Gastroesophageal sphincter (tissue), 4 donors: ENCODE data around the gene EFNB2. TPM values are rescaled to one million over a fixed set of nuclear protein-coding genes. Genes with fewer than 3 reads are reported as not detected.
A peak's percentile ranks its signal among the peaks of the same experiment; 100 is the strongest.

ENCODE experiments used
- ATAC-seq: fragments of 150-250 bp; one replicate; pipeline ENCODE4 v1.9.1; 2016; ENCODE audit warnings: mild to moderate bottlenecking, moderate library complexity
- H3K27ac ChIP-seq, 4 donors: fragments of 200-600 bp; sonication (generic) in 3 of 4; 1 replicate in 3 of 4; 2 replicates in 1 of 4; pipeline ENCODE4 v1.5.1; 2016 to 2019
- H3K27me3 ChIP-seq: fragments of 200-600 bp; sonication (generic); one replicate; pipeline ENCODE4 v1.5.1; 2019
- H3K36me3 ChIP-seq, 2 donors: fragments of 200-600 bp; sonication (generic); one replicate each; pipeline ENCODE4 v1.5.1; 2019; ENCODE audit warnings: control low read depth in 1 of 2
- H3K4me1 ChIP-seq, 3 donors: fragments of 200-600 bp; sonication (generic); 1 replicate in 2 of 3; 2 replicates in 1 of 3; pipeline ENCODE4 v1.5.1; 2016 to 2019; ENCODE audit warnings: control low read depth in 2 of 3
- H3K4me3 ChIP-seq, 2 donors: fragments of 200-600 bp; sonication (generic); one replicate each; pipeline ENCODE4 v1.5.1; 2019; ENCODE audit warnings: mild to moderate bottlenecking in 1 of 2, moderate library complexity in 1 of 2
- H3K9me3 ChIP-seq, 3 donors: fragments of 200-600 bp; sonication (generic); one replicate each; pipeline ENCODE4 v1.5.1; 2017 to 2019; ENCODE audit warnings: control low read depth in 2 of 3
- EP300 ChIP-seq: sonication (generic); formaldehyde crosslinking; IDR thresholded peaks from one replicate; pipeline ENCODE4 v1.6.1; 2017; ENCODE audit warnings: antibody characterized with exemption, mild to moderate bottlenecking
- POLR2A ChIP-seq, 2 donors: fragments of 450-650 bp; IDR thresholded peaks; one replicate each; pipeline ENCODE4 v1.6.1; 2017; ENCODE audit warnings: antibody characterized with exemption in 2 of 2, mild to moderate bottlenecking in 2 of 2, moderate library complexity in 1 of 2
- POLR2AphosphoS5 ChIP-seq: sonication (generic); formaldehyde crosslinking; IDR thresholded peaks from one replicate; pipeline ENCODE4 v1.6.1; 2017; ENCODE audit warnings: antibody characterized with exemption
- WGBS, 2 donors: methylation state at CpG; one replicate each; pipeline ENCODE4 v1.1.5; 2018; ENCODE audit warnings: low coverage in 1 of 2; 5-methylcytosine and 5-hydroxymethylcytosine counted together
- total RNA-seq, 4 donors: library from RNA; depleted of rRNA; stranded (reverse); fragments of >200 nt; gene quantifications; one replicate each; pipeline ENCODE4 v1.1.0, GENCODE V29; 2016
- TF ChIP-seq, protein P1 (sequence below), 4 experiments: fragments of 200-600 bp in 2 of 4; fragments of 450-650 bp in 2 of 4; sonication (generic) in 1 of 4; IDR thresholded peaks; one replicate each; pipeline ENCODE4 v1.5.1; 2017 to 2019; ENCODE audit warnings: antibody characterized with exemption in 4 of 4, mild to moderate bottlenecking in 2 of 4, moderate library complexity in 2 of 4

The EFNB2 gene
- total RNA-seq, 4 donors from 2014 or later = 13.7 to 39.7 (median 20.5) TPM

GRCh38 chr13:106494936-106495335 is 40.5 kb downstream of the EFNB2 start:
- TF ChIP-seq, protein P1, sequence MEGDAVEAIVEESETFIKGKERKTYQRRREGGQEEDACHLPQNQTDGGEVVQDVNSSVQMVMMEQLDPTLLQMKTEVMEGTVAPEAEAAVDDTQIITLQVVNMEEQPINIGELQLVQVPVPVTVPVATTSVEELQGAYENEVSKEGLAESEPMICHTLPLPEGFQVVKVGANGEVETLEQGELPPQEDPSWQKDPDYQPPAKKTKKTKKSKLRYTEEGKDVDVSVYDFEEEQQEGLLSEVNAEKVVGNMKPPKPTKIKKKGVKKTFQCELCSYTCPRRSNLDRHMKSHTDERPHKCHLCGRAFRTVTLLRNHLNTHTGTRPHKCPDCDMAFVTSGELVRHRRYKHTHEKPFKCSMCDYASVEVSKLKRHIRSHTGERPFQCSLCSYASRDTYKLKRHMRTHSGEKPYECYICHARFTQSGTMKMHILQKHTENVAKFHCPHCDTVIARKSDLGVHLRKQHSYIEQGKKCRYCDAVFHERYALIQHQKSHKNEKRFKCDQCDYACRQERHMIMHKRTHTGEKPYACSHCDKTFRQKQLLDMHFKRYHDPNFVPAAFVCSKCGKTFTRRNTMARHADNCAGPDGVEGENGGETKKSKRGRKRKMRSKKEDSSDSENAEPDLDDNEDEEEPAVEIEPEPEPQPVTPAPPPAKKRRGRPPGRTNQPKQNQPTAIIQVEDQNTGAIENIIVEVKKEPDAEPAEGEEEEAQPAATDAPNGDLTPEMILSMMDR (IDR thresholded peaks at IDR 0.05) = no peak
- TF ChIP-seq POLR2AphosphoS5 (no peak), EP300 (no peak), POLR2A (IDR thresholded peaks at IDR 0.05) (no peak)
- Histone ChIP-seq H3K4me1 (peaks cover 6 to 79% (median 18%) of the 10 kb centered on the region in 3 donors), H3K27ac (peak overlapping the region in 1 of 4 donors; percentile 2), H3K27me3 (no peaks in the 10 kb centered on the region), H3K36me3 (peaks cover 0 to 28% of the 10 kb centered on the region in 2 donors), H3K4me3 (no peak overlapping the region), H3K9me3 (no peaks in the 10 kb centered on the region)
- ATAC-seq = no peak
- 95 to 98% methylated on average over 3 of the region's 3 CpGs for WGBS, 2 donors

DNA sequence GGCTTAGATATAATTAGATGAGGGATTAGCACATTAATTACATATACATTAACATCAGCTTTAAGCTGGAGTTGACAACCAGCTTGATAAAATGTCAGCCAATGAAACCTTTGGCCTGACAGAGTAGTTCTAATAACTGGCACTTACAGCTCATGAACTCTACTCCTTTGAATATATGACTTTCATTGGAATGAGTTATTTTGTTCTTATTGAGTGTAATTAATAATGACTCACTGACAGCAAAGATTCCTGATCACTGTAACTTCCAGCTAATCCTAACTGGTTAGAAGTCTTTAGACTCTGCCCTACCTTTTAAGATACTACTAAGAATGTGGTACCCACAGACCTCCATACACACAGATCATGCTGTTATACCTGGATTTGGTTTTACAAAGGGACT is 41.0 kb downstream of the EFNB2 start:
- Histone ChIP-seq H3K4me1 (peaks cover 6 to 79% (median 18%) of the 10 kb centered on the region in 3 donors), H3K27me3 (no peaks in the 10 kb centered on the region), H3K27ac (peak overlapping the region in 1 of 4 donors; percentile 2), H3K36me3 (peaks cover 0 to 28% of the 10 kb centered on the region in 2 donors), H3K9me3 (no peaks in the 10 kb centered on the region), H3K4me3 (no peak overlapping the region)
- no peak for TF ChIP-seq EP300
- TF ChIP-seq POLR2AphosphoS5 = no peak
- TF ChIP-seq, protein P1 (IDR thresholded peaks at IDR 0.05) = no peak
- TF ChIP-seq POLR2A (IDR thresholded peaks at IDR 0.05) = no peak
- no peak for ATAC-seq

GRCh38 chr13:106493533-106494220 is 41.8 kb downstream of the EFNB2 start:
- Histone ChIP-seq H3K4me1 (peaks cover 6 to 77% (median 15%) of the 10 kb centered on the region in 3 donors), H3K9me3 (no peaks in the 10 kb centered on the region), H3K4me3 (no peak overlapping the region), H3K27me3 (no peaks in the 10 kb centered on the region), H3K27ac (peak overlapping the region in 1 of 4 donors; percentile 32), H3K36me3 (peaks cover 0 to 28% of the 10 kb centered on the region in 2 donors)
- TF ChIP-seq EP300 (no peak), POLR2AphosphoS5 (no peak), POLR2A (IDR thresholded peaks at IDR 0.05) (no peak)
- TF ChIP-seq, protein P1 (IDR thresholded peaks at IDR 0.05) = no peak
- WGBS, 2 donors = 84 to 94% methylated on average over 10 to 15 of the region's 17 CpGs
- peak; percentile 28 for ATAC-seq

GRCh38 chr13:106492588-106493475 is 42.6 kb downstream of the EFNB2 start:
- H3K4me3 ChIP-seq = no peak overlapping the region
- WGBS, 2 donors = 80 to 95% methylated on average over 4 to 9 of the region's 54 CpGs
- no peak for TF ChIP-seq EP300
- no peak for TF ChIP-seq POLR2A (IDR thresholded peaks at IDR 0.05)
- no peak for TF ChIP-seq POLR2AphosphoS5
- TF ChIP-seq, protein P1 (IDR thresholded peaks at IDR 0.05) = no peak
- H3K36me3 ChIP-seq = peaks cover 0 to 28% of the 10 kb centered on the region in 2 donors
- H3K4me1 ChIP-seq = peaks cover 6 to 68% (median 14%) of the 10 kb centered on the region in 3 donors
- no peaks in the 10 kb centered on the region for H3K27me3 ChIP-seq
- ATAC-seq = no peak
- peak overlapping the region in 2 of 4 donors; percentile 56 to 67 for H3K27ac ChIP-seq
- no peaks in the 10 kb centered on the region for H3K9me3 ChIP-seq
